ENCODE measurements around the gene LMX1B.

The LMX1B gene

GRCh38 chr9:126619361-126620135 is 5.8 kb downstream of the LMX1B start:
- DNase-seq, result no peak

GRCh38 chr9:126620478-126620877 is 6.8 kb downstream of the LMX1B start:
- no peak for DNase-seq

GRCh38 chr9:126621061-126621918 is 7.6 kb downstream of the LMX1B start:
- DNase-seq, result no peak

GRCh38 chr9:126621919-126622735 is 8.4 kb downstream of the LMX1B start:
- DNase-seq, result no peak

GRCh38 chr9:126623314-126623666 is 9.6 kb downstream of the LMX1B start:
- DNase-seq, result no peak

- DNase-seq, result no peak
These were observed 10.1 kb downstream of the LMX1B start for GRCh38 chr9:126623667-126624478.

- DNase-seq, result no peak
These were observed 10.7 kb downstream of the LMX1B start for GRCh38 chr9:126624479-126624826.

GRCh38 chr9:126624912-126625311 is 11.2 kb downstream of the LMX1B start:
- no peak for DNase-seq

- DNase-seq, result no peak
These were observed 11.8 kb downstream of the LMX1B start for GRCh38 chr9:126625329-126626126.

GRCh38 chr9:126626127-126626925 is 12.6 kb downstream of the LMX1B start:
- no peak for DNase-seq

- DNase-seq, result no peak
These were observed 13.2 kb downstream of the LMX1B start for GRCh38 chr9:126626926-126627233.

- no peak for DNase-seq
These were observed 14.4 kb downstream of the LMX1B start for GRCh38 chr9:126628146-126628545.

- no peak for DNase-seq
These were observed 15.4 kb downstream of the LMX1B start for GRCh38 chr9:126628969-126629674.

GRCh38 chr9:126630458-126631237 is 16.9 kb downstream of the LMX1B start:
- peak; percentile 22 for DNase-seq

- DNase-seq, result no peak
These were observed 17.5 kb downstream of the LMX1B start for GRCh38 chr9:126631254-126631653.

- DNase-seq, result no peak
These were observed 20.3 kb downstream of the LMX1B start for GRCh38 chr9:126633881-126634558.

GRCh38 chr9:126635061-126635460 is 21.3 kb downstream of the LMX1B start:
- no peak for DNase-seq

- no peak for DNase-seq
These were observed 22.1 kb downstream of the LMX1B start for GRCh38 chr9:126635661-126636439.
